Endothelial cell (in vitro differentiated cells): ENCODE data around the gene TPT1. TPM values are rescaled to one million over a fixed set of nuclear protein-coding genes. Genes with fewer than 3 reads are reported as not detected.
A peak's percentile ranks its signal among the peaks of the same experiment; 100 is the strongest.

Experiments used
- DNase-seq: peaks from one replicate; pipeline ENCODE4 v3.0.0; 2021; ENCODE audit warnings: low spot score
- H3K27ac Mint-ChIP-seq: one replicate; pipeline ENCODE4 v1.8.0; 2021; ENCODE audit warnings: mixed read lengths, inconsistent platforms; ENCODE audit not compliant: unreplicated experiment
- H3K27me3 Mint-ChIP-seq: one replicate; pipeline ENCODE4 v1.8.0; 2021; ENCODE audit warnings: mild to moderate bottlenecking, moderate library complexity, mixed read lengths, inconsistent platforms; ENCODE audit not compliant: unreplicated experiment
- H3K36me3 Mint-ChIP-seq: one replicate; pipeline ENCODE4 v1.8.0; 2021; ENCODE audit warnings: mild to moderate bottlenecking, low read depth, mixed read lengths, inconsistent platforms; ENCODE audit not compliant: unreplicated experiment
- H3K4me1 Mint-ChIP-seq: one replicate; pipeline ENCODE4 v1.8.0; 2021; ENCODE audit warnings: mild to moderate bottlenecking, mixed read lengths, inconsistent platforms; ENCODE audit not compliant: unreplicated experiment
- H3K4me3 Mint-ChIP-seq: one replicate; pipeline ENCODE4 v1.8.0; 2021; ENCODE audit warnings: mild to moderate bottlenecking, mixed read lengths, inconsistent platforms; ENCODE audit not compliant: unreplicated experiment
- H3K9me3 Mint-ChIP-seq: one replicate; pipeline ENCODE4 v1.8.0; 2021; ENCODE audit warnings: mixed read lengths, inconsistent platforms; ENCODE audit not compliant: unreplicated experiment
- total RNA-seq: library from RNA; stranded (reverse); fragmentation: NEBNext Ultra II Directional; extraction: Animal tissue kit (Norgen Biotek cat#: 25700); gene quantifications from one replicate; pipeline ENCODE4 v1.2.1, GENCODE V29; 2021; ENCODE audit not compliant: unreplicated experiment
- TF ChIP-seq, protein P1 (sequence below): fragments of 200-600 bp; sonication (generic); IDR thresholded peaks from one replicate; pipeline ENCODE4 v1.5.0; 2021; ENCODE audit warnings: antibody characterized with exemption; ENCODE audit not compliant: unreplicated experiment

Gene TPT1
- total RNA-seq, 1 donor from 2014 or later = 7,126 TPM

DNA sequence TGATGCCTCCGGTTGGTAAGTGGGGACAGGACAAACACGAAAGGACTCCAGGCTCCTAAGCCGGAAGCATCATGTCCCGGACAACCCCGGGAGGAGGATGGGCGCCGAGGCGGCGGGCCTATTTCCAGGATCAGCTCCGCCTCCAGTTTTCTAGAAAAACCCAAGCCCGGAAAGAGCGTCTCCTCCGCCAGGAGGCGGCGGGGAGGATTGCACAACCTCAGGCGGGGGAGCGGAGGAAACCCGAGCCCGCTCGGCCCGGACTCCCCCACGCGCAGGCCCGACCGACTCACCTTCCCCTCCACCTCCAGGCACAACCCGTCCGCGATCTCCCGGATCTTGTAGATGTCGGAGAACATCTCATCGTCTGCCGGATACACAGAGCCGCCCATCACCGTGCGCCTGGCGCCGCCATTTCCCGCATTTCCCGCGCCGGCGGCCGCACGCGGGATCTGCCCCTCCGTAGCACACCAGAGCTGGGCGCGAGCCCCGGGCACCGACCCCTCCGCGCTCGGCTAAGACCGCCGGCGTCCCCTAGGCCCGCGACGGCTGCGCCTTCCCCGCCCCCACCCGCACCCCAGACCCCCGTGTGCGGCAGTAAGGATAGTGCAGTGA lies 455 bp downstream of the TPT1 start:
- H3K27me3 Mint-ChIP-seq = peaks cover 12% of the 10 kb centered on the region
- DNase-seq = peak; percentile 90
- H3K4me1 Mint-ChIP-seq = peaks cover 50% of the 10 kb centered on the region
- TF ChIP-seq, protein P1, sequence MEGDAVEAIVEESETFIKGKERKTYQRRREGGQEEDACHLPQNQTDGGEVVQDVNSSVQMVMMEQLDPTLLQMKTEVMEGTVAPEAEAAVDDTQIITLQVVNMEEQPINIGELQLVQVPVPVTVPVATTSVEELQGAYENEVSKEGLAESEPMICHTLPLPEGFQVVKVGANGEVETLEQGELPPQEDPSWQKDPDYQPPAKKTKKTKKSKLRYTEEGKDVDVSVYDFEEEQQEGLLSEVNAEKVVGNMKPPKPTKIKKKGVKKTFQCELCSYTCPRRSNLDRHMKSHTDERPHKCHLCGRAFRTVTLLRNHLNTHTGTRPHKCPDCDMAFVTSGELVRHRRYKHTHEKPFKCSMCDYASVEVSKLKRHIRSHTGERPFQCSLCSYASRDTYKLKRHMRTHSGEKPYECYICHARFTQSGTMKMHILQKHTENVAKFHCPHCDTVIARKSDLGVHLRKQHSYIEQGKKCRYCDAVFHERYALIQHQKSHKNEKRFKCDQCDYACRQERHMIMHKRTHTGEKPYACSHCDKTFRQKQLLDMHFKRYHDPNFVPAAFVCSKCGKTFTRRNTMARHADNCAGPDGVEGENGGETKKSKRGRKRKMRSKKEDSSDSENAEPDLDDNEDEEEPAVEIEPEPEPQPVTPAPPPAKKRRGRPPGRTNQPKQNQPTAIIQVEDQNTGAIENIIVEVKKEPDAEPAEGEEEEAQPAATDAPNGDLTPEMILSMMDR = peak; percentile 49
- no peaks in the 10 kb centered on the region for H3K9me3 Mint-ChIP-seq
- peaks cover 49% of the 10 kb centered on the region for H3K36me3 Mint-ChIP-seq
- H3K4me3 Mint-ChIP-seq = peak overlapping the region; percentile 97
- H3K27ac Mint-ChIP-seq = peak overlapping the region; percentile 99

- Mint-ChIP-seq H3K4me3 (peak overlapping the region; percentile 97), H3K36me3 (peaks cover 52% of the 10 kb centered on the region), H3K9me3 (no peaks in the 10 kb centered on the region), H3K4me1 (peaks cover 57% of the 10 kb centered on the region), H3K27ac (peak overlapping the region; percentile 98), H3K27me3 (peaks cover 15% of the 10 kb centered on the region)
- TF ChIP-seq, protein P1 = no peak
- DNase-seq = no peak
These were observed 1.1 kb downstream of the TPT1 start for GRCh38 chr13:45339867-45340266.

DNA sequence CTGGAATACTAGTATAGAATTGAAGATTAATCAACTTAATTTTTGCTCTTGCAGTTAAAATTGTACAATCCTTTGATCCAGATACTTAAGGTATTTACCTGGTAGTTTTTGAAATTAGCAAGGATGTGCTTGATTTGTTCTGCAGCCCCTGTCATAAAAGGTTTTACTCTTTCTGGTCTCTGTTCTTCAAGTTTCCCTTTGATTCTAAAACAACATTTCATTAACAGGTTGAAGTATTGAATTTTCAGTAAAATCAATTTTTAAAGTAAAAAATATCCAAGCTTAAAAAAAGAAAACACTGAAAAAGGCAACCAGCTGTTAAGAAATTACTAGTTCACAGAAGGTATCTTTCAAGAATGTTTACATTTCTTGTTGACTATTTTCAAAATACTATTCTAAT lies 1.6 kb downstream of the TPT1 start:
- peaks cover 61% of the 10 kb centered on the region for H3K4me1 Mint-ChIP-seq
- peak overlapping the region; percentile 97 for H3K4me3 Mint-ChIP-seq
- peaks cover 55% of the 10 kb centered on the region for H3K36me3 Mint-ChIP-seq
- H3K27me3 Mint-ChIP-seq = peaks cover 15% of the 10 kb centered on the region
- H3K27ac Mint-ChIP-seq = no peak overlapping the region
- DNase-seq = no peak
- TF ChIP-seq, protein P1 = no peak
- H3K9me3 Mint-ChIP-seq = no peaks in the 10 kb centered on the region

DNA sequence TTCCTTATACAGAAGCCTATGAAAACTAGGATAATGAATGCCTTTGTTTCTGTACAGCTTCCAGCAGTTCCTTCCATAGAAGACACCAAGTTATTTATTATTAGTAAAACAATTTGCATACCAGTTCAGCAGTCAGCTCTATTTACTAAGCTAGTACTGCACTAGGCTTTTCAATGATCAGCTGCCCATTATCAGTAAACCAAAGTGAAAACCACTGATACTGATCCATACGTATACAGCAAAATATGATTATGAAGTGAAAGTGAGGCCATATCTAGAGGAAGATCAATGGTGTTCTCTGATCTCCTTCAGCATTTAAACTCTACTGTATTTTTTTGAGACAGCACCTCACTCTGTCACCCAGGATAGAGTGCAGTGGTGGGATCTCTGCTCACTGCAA lies 3.2 kb downstream of the TPT1 start:
- no peak overlapping the region for H3K27ac Mint-ChIP-seq
- H3K36me3 Mint-ChIP-seq = peaks cover 58% of the 10 kb centered on the region
- peaks cover 75% of the 10 kb centered on the region for H3K4me1 Mint-ChIP-seq
- TF ChIP-seq, protein P1 = no peak
- no peaks in the 10 kb centered on the region for H3K9me3 Mint-ChIP-seq
- no peak for DNase-seq
- H3K4me3 Mint-ChIP-seq = peak overlapping the region; percentile 97
- H3K27me3 Mint-ChIP-seq = peaks cover 13% of the 10 kb centered on the region

DNA sequence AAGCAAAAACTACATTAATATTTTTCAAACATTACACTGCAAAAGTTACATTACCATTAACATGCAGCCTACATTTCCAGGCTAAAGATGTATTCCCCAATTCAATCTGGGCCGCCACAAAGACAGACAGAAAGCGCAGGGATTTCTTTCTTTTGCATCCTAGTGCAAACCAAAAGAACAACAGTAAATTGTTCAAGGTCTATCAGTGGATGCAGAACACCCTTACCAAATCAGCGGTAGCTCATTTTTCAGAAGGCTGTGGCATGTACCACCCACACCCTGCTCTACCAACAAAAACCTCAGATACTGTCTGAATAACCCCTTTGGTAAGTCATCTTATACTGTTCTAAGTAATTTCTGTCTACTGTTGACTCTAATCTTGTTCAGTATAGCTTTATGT lies 3.6 kb downstream of the TPT1 start:
- H3K27me3 Mint-ChIP-seq = peaks cover 13% of the 10 kb centered on the region
- peak overlapping the region; percentile 97 for H3K4me3 Mint-ChIP-seq
- DNase-seq = no peak
- H3K4me1 Mint-ChIP-seq = peaks cover 79% of the 10 kb centered on the region
- no peak overlapping the region for H3K27ac Mint-ChIP-seq
- H3K36me3 Mint-ChIP-seq = peaks cover 58% of the 10 kb centered on the region
- H3K9me3 Mint-ChIP-seq = no peaks in the 10 kb centered on the region
- TF ChIP-seq, protein P1 = no peak
